NCI-H2081 treated with DMSO at 0.1 percent for 48 hours (cell line): ENCODE results near the gene GNA15.
"Not testable (repeated sequence)": the region's sequence is repeated elsewhere in the genome, so short reads cannot be mapped to it uniquely, and the experiment has no call there.

Source experiments
- DNase-seq: peaks from one replicate; lab custom pipeline; 2025; lab: John Stamatoyannopoulos, UW

GNA15 gene

DNA sequence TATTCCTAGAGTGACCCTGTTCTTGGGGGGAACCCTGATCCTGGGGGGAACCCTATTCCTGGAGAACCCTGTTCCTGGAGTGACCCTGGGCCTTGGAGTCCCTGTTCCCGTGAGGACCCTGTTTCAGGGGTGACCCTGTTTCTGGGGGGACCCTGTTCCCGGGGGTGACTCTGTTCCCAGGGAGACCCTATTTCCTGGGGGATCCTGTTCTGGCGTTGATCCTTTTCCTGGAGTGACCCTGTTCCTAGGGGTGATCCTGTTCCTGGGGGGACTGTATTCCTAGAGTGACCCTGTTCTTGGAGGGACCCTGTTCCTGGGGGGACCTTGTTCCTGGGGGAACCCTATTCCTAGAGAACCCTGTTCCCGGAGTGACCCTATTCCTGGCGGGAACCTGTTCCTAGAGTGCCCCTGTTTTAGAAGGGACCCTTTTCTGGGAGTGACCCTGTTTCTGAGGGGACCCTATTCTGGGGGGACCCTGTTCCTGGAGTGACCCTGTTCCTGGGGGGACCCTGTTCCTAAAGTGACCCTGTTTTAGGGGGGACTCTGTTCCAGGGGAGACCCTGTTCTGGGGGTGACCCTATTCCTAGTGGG, 15.0 kb downstream of the GNA15 start:
- DNase-seq, result no peak

DNA sequence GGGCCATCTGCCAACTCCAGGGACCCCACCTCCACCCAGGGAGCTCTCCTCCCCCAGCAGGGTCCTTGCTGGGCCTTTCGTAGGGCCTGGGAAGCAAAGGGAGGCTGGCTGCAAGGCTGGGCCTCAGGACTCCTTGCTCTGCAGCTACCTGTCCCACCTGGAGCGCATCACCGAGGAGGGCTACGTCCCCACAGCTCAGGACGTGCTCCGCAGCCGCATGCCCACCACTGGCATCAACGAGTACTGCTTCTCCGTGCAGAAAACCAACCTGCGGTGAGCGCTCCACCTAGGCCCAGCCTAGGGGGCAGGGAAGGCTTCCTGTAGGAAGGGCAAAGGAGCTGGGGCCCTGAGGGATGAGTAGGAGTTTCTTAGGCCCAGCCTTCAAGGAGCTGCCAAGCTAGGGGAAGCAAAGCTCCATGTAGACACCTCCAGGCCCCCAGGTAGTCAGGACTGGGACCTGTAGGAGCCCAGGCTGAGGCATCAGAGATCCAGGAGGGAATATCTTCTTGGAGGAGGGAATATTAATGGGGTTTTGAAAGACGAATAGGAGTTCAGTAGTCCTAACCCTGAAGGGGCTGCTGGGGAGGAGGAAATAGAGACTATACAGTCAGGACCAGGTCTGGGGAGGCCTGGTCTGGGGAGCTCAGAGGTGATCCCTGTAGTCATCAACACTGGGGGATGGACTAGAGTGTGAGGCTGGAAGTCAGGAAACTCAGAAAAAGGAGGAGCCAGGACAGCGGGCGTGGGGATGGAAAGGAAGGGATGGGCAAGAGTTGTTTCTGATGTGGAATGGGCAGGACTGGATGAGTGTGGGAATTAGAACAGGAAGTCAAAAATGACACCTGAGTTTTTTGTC, 16.0 kb downstream of the GNA15 start:
- DNase-seq, result no peak

DNA sequence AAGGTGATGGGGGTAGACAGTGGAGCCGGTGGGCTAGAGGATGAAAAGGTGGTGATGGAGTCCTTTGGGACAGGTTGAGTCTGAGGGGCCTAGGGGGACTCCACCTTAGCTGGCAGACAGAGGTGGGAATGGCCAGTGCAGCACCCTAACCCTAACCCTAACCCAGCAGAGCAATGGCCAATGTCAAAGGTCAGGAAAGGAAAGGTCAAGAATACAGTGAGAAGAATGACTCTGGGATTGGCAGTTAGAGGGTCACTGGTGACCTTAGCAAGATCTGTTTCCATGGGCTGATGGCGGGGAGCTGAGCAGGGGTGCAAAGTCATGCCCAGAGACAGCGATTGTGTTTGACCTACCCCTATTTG, 16.6 kb downstream of the GNA15 start:
- DNase-seq, result no peak

GRCh38 chr19:3153286-3154230, 17.7 kb downstream of the GNA15 start:
- DNase-seq, result no peak

DNA sequence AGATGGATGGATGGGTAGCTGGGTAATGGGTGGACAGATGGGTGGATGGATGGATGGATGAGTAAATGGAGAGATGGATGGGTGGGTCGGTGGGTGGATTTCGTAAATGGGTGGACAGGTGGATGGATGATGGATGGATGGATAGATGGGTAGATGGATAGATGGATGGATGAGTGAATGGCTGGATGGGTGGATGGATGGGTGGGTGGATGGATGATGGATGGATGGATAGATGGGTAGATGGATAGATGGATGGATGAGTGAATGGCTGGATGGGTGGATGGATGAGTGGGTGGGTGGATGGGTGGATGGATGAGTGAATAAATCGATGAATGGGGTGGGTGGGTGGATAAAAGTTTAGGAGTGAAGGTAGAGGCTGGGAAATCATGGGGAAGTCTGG, 18.6 kb downstream of the GNA15 start:
- DNase-seq, result not testable (repeated sequence)

GRCh38 chr19:3154957-3155736, 19.3 kb downstream of the GNA15 start:
- no peak for DNase-seq

GRCh38 chr19:3157096-3157845, 21.4 kb downstream of the GNA15 start:
- no peak for DNase-seq

GRCh38 chr19:3159565-3159964, 23.7 kb downstream of the GNA15 start:
- DNase-seq, result no peak

DNA sequence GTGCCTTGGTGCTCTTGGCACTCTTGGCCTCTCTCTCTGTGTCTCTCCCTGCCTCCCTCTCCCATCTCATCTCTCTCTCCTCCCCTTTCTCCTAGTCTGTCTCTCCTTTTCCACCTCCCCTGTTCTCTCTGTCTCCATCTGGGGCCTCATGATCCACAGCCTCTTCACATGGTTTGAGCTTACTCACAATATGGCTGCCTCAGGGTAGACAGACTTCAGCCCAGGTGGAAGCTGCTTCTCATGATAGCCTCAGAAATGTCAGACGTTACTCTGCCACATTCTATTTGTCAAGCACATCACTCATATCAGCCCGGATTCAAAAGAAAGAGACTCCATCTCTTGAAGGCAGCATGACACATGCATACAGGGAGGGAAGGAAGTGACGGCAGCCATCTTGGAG, 24.4 kb downstream of the GNA15 start:
- DNase-seq, result no peak

GRCh38 chr19:3161453-3161852, 25.6 kb downstream of the GNA15 start:
- no peak for DNase-seq

DNA sequence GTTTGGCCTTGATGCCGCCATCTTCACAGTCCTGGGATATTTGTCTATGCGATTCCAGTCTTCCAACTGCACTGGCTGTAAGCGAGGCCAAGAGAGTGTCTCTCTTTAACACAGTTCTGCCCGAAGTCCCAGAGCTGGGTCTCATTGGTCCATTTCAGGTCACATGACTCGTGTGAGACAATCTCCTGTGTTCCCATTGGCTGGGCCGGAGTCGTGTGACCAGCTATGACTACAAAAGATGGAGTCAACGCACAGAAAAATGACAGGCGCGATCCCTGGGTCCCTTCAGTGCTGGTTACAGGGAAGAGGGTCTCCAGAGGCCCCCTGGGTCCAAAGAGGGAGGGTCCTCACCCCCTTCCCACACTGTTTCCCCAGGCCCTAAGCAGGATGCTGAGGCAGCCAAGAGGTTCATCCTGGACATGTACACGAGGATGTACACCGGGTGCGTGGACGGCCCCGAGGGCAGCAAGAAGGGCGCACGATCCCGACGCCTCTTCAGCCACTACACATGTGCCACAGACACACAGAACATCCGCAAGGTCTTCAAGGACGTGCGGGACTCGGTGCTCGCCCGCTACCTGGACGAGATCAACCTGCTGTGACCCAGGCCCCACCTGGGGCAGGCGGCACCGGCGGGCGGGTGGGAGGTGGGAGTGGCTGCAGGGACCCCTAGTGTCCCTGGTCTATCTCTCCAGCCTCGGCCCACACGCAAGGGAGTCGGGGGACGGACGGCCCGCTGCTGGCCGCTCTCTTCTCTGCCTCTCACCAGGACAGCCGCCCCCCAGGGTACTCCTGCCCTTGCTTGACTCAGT, 26.8 kb downstream of the GNA15 start:
- DNase-seq, result no peak

GRCh38 chr19:3163230-3163886, 27.5 kb downstream of the GNA15 start:
- DNase-seq, result peak; percentile 1

- no peak for DNase-seq
Observed at GRCh38 chr19:3163943-3164342, 28.1 kb downstream of the GNA15 start.

DNA sequence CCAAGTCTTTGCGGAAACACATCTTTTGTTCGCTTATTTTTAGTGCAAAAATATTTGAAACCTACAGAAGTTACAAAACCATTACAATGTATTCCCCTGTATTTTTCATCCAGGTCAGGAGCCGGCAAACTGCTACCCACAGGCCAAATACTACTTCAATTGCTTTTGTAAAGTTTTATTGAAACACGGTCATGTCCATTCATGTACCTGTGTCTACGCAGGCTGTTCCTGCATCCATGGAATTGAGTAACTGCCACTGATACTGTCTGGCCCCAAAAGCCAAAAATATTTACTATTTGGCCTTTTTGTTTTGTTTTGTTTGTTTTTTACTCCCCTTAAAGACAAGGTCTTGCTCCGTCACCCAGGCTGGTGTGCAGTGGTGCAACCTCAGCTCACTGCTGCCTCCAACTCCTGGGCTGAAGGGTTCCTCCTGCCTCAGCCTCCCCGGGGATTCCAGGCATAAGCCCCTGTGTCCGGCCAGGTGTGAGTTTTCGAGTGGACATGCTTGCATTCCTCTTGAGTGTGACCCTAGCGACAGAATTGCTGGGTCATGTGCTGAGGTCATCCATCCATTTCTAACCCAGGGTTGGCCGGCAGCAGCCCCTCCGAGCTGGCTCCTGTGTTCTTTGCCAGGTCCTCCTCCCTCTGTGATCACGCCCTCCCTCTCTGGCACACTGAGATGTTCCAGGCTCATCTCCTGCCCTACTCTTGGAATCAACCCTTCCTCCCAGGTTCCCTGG, 31.9 kb downstream of the GNA15 start:
- no peak for DNase-seq

DNA sequence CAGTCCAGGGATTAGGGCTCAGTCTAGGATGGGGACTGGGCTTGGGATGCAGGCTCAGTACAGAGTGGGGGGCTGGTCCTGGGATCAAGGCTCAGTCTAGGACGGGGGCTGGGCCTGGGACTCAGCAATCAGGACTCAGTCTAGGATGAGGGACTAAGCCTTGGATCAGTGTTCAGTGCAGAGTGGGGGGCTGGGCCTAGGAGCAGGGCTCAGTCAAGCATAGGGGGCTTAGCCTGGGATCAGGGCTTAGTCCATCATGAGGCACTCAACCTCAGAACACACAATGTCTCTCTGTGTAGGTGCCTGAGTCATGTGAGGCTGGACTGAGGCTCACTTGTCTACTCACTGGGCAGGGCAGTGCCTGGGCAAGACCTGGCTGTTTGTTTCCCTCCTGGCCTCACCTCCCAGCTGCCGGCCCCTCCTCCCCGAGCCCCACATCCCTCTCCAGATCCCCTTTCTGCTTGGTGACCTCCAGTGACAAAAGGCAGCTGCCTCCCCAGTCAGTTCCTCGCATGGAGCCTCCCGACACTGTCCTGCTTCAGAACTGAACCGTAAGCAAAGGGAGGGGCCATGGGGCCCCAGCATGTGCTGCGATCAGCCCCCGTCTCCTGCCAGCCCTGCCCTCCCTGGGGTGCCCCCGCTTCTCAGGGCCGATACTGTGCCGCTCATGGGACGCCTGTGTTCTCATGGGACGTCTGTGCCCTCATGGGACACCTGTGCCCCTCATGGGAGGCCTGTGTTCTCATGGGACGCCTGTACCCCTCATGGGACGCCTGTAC, 36.2 kb downstream of the GNA15 start:
- DNase-seq, result no peak

- DNase-seq, result not testable (repeated sequence)
Observed at GRCh38 chr19:3172673-3173000, 36.8 kb downstream of the GNA15 start.

DNA sequence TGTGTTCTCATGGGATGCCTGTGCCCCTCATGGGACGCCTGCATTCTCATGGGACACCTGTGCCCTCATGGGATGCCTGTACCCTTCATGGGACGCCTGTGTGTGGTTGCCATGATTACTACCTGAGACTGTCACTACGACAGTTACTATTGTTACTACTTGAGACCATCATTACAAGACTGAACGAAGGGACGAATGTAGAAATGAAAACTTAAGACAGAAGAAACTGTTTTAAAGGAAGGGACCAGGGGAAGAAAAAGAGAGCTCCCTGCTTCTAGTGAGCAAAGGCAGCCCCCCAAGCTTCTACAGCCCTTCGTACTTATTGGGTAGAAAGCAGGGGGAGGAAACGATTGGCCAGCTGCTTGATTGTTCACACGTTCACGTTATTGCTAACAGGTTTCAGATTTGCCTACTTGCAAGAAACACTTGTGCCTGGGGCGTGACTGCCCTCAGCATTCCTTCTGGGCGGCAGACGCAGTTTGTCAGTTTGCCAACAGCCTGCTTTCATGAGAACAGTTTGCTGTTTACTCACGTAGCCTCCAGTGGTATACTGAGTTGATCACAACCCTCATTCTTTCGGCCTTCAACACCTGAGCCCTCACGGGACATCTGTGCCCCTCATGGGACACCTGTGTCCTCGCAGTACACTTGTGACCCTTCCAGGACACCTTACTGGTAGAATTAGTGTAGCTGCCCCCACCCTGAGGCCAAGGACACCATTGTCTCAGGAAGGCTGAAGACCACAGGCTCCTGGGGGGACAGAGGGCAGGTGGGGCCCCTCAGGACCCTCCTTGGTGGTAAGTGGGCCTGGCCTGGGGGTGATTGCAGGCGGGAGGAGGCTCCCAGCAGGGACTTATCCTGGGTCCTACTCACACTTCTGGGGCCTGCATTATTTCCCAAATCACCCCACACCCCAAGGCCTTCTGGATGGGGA, 40.2 kb downstream of the GNA15 start:
- no peak for DNase-seq
